ENCODE results near the gene PEAK3.

PEAK3 gene

GRCh38 chr19:2244486-2244885, 37.5 kb downstream of the PEAK3 start:
- DNase-seq (ENCODE audit: extremely low read depth, insufficient read length): no peak
- H3K36me3 ChIP-seq (ENCODE audit: control insufficient read depth, insufficient read depth, low read length): peaks cover 52% of the 10 kb centered on the region
- H3K4me3 ChIP-seq (replicated peaks; ENCODE audit: low read depth, low read length): no peak overlapping the region
- no peak for TF ChIP-seq CTCF (IDR thresholded peaks at IDR 0.05; ENCODE audit: insufficient read depth, low read length, poor library complexity, severe bottlenecking)
- H3K27me3 ChIP-seq (replicated peaks; ENCODE audit: control insufficient read depth, insufficient read depth, low read length): no peaks in the 10 kb centered on the region

- TF ChIP-seq CTCF (IDR thresholded peaks at IDR 0.05; ENCODE audit: insufficient read depth, low read length, poor library complexity, severe bottlenecking): no peak
- no peak for DNase-seq (ENCODE audit: extremely low read depth, insufficient read length)
- H3K36me3 ChIP-seq (ENCODE audit: control insufficient read depth, insufficient read depth, low read length): peaks cover 51% of the 10 kb centered on the region
- no peaks in the 10 kb centered on the region for H3K27me3 ChIP-seq (replicated peaks; ENCODE audit: control insufficient read depth, insufficient read depth, low read length)
- no peak overlapping the region for H3K4me3 ChIP-seq (replicated peaks; ENCODE audit: low read depth, low read length)
Observed at GRCh38 chr19:2244125-2244411, 37.9 kb downstream of the PEAK3 start.

GRCh38 chr19:2243274-2244124, 38.5 kb downstream of the PEAK3 start:
- no peak for DNase-seq (ENCODE audit: extremely low read depth, insufficient read length)
- no peaks in the 10 kb centered on the region for H3K27me3 ChIP-seq (replicated peaks; ENCODE audit: control insufficient read depth, insufficient read depth, low read length)
- H3K36me3 ChIP-seq (ENCODE audit: control insufficient read depth, insufficient read depth, low read length): peaks cover 49% of the 10 kb centered on the region
- H3K4me3 ChIP-seq (replicated peaks; ENCODE audit: low read depth, low read length): no peak overlapping the region
- TF ChIP-seq CTCF (IDR thresholded peaks at IDR 0.05; ENCODE audit: insufficient read depth, low read length, poor library complexity, severe bottlenecking): no peak

- TF ChIP-seq CTCF (IDR thresholded peaks at IDR 0.05; ENCODE audit: insufficient read depth, low read length, poor library complexity, severe bottlenecking): no peak
- no peak for DNase-seq (ENCODE audit: extremely low read depth, insufficient read length)
- peaks cover 49% of the 10 kb centered on the region for H3K36me3 ChIP-seq (ENCODE audit: control insufficient read depth, insufficient read depth, low read length)
Observed at GRCh38 chr19:2242816-2243215, 39.2 kb downstream of the PEAK3 start.

GRCh38 chr19:2242092-2242537, 39.9 kb downstream of the PEAK3 start:
- H3K36me3 ChIP-seq (ENCODE audit: control insufficient read depth, insufficient read depth, low read length): peaks cover 45% of the 10 kb centered on the region
- H3K27me3 ChIP-seq (replicated peaks; ENCODE audit: control insufficient read depth, insufficient read depth, low read length): no peaks in the 10 kb centered on the region
- no peak for DNase-seq (ENCODE audit: extremely low read depth, insufficient read length)
- TF ChIP-seq CTCF (IDR thresholded peaks at IDR 0.05; ENCODE audit: insufficient read depth, low read length, poor library complexity, severe bottlenecking): no peak
- no peak overlapping the region for H3K4me3 ChIP-seq (replicated peaks; ENCODE audit: low read depth, low read length)

More at GRCh38 chr19:2242816-2243215, 39.2 kb downstream of the PEAK3 start:
- Histone ChIP-seq H3K4me3 (replicated peaks; ENCODE audit: low read depth, low read length) (no peak overlapping the region), H3K27me3 (replicated peaks; ENCODE audit: control insufficient read depth, insufficient read depth, low read length) (no peaks in the 10 kb centered on the region)

All from GM06990 (cell line).